ENCODE results near the gene GOLGA6C. TPM values are rescaled to one million over a fixed set of nuclear protein-coding genes. Genes with fewer than 3 reads are reported as not detected.
"Not testable (repeated sequence)": the region's sequence is repeated elsewhere in the genome, so short reads cannot be mapped to it uniquely, and the experiment has no call there.

Gene GOLGA6C
- polyA plus RNA-seq, 1 donor from 2014 or later, result not detected

DNA sequence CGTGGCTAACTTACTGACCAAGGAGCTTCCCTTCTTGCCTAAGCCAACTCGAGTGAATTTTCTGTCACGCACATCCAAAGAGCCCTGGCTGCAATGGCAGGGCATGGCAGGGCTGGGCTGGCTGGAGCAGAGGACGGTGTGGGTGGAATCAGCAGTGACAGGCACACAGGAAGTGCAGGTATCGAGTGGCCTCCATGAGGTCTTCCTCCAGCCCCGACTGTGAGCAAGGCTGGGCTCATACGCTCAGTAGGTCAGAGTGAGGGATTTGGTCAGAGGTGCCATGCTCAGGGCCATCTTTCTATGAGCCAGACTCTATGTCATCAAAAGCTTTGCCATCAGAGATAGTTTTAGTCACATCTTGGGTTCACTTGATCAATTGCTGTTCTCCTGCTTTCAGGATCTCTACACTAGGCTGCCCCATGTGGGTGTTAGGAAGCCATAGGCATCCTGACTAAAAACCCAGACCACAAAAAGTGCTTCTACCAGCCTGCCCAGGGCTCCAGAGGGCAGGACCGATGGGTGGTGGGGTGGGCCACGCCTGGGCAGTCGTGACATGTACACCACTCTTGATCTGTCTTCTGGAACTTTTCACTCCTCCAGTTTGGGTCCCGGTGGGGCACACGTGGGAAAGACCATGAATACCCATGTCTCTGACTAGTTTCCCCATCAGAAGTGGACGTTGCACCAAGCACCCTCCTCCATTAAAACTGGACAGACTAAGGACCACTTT lies 55.1 kb downstream of the GOLGA6C start:
- Mint-ChIP-seq H3K36me3 (no peaks in the 10 kb centered on the region), H3K9me3 (no peaks in the 10 kb centered on the region), H3K27ac (no peak overlapping the region), H3K4me1 (peaks cover 0 to 2% (median 0%) of the 10 kb centered on the region in 3 donors), H3K4me3 (no peak overlapping the region), H3K27me3 (peaks cover 11% of the 10 kb centered on the region)

GRCh38 chr15:75314552-75315290 lies 56.6 kb downstream of the GOLGA6C start:
- Mint-ChIP-seq H3K27me3 (peaks cover 9% of the 10 kb centered on the region), H3K4me1 (no peaks in the 10 kb centered on the region), H3K4me3 (no peak overlapping the region), H3K9me3 (no peaks in the 10 kb centered on the region), H3K27ac (no peak overlapping the region), H3K36me3 (no peaks in the 10 kb centered on the region)

DNA sequence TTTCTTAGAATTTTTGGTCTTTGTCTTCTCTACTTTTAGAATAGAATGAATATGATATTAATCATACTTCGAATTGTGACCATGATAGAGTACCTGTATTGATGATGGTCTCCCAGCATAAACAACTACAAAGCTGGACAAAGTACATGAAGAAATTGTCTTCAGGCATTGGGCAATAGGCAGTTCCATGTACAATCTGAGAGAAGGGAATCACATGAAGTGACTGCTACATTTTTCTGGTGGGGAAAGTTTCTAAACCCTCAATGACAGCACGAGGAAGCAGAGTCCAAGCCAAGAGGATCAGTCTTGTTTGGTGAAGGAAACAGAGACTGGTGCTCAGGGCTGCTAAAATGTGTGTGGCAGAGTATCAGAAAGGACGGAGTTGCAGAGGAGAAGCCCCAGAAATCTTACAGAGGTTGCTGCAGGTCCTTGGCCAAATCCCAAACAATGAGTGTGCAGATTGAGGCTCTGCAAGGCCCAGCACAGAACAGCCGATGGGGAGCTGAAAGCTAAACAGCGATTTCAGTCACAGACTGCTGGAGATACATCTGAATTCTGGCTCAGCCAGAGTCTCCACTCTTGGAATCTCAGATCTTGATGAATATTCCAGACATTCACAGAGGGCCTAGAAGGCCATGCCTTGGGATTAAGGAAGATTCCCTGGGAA lies 61.2 kb downstream of the GOLGA6C start:
- H3K4me3 Mint-ChIP-seq, H3K27me3 Mint-ChIP-seq, H3K9me3 Mint-ChIP-seq, H3K4me1 Mint-ChIP-seq, H3K36me3 Mint-ChIP-seq, H3K27ac Mint-ChIP-seq: not testable (repeated sequence)

Other genes starting within 250 kb of the GOLGA6C start
- 12.6 TPM for gene PPCDC, start 234.7 kb upstream of the GOLGA6C start, polyA plus RNA-seq
- 6.3 TPM for gene C15orf39, start 56.5 kb upstream of the GOLGA6C start, polyA plus RNA-seq
- gene GOLGA6D, start 24.5 kb downstream of the GOLGA6C start, polyA plus RNA-seq, result not detected
- 36.2 TPM for gene COMMD4, start 77.7 kb downstream of the GOLGA6C start, polyA plus RNA-seq
- gene NEIL1, start 88.7 kb downstream of the GOLGA6C start, polyA plus RNA-seq, result 16.0 TPM
- 13.2 TPM for gene MAN2C1, start 110.3 kb downstream of the GOLGA6C start, polyA plus RNA-seq
- gene SIN3A, start 193.4 kb downstream of the GOLGA6C start, polyA plus RNA-seq, result 15.9 TPM

All from IgD-negative memory B cell (primary cell).